Activated B cell treated with CpG ODN at 0.5 μM for 24 hours (primary cell): ENCODE data around the gene NPS. TPM values are rescaled to one million over a fixed set of nuclear protein-coding genes. Genes with fewer than 3 reads are reported as not detected.

Experiments
- ATAC-seq: fragments of 200-7000 bp; cut with Tn5 transposase; one replicate; pipeline ENCODE4 v1.10.0; 2021; ENCODE audit warnings: low read depth, mild to moderate bottlenecking, moderate library complexity
- CTCF ChIA-PET: fragments of 350-600 bp; sonication (Branson Sonifier 250); formaldehyde crosslinking; loops from one replicate; lab custom pipeline; 2021; ENCODE audit warnings: antibody characterized with exemption; lab: Charles Lee
- POLR2A ChIA-PET: fragments of 350-600 bp; sonication (Branson Sonifier 250); formaldehyde crosslinking; loops from one replicate; lab custom pipeline; 2021; ENCODE audit warnings: antibody characterized with exemption; lab: Charles Lee
- DNase-seq: peaks from one replicate; pipeline ENCODE4 v3.0.0; 2022
- H3K27ac Mint-ChIP-seq: one replicate; pipeline ENCODE4 v1.8.0; 2020; ENCODE audit warnings: mixed read lengths
- H3K27me3 Mint-ChIP-seq: one replicate; pipeline ENCODE4 v1.8.0; 2021; ENCODE audit warnings: mixed read lengths
- H3K36me3 Mint-ChIP-seq: one replicate; pipeline ENCODE4 v1.8.0; 2021; ENCODE audit warnings: low read depth, mixed read lengths
- H3K4me1 Mint-ChIP-seq: one replicate; pipeline ENCODE4 v1.8.0; 2021; ENCODE audit warnings: mixed read lengths
- H3K4me3 Mint-ChIP-seq: one replicate; pipeline ENCODE4 v1.8.0; 2020; ENCODE audit warnings: mild to moderate bottlenecking, mixed read lengths
- H3K9me3 Mint-ChIP-seq: one replicate; pipeline ENCODE4 v1.8.0; 2020; ENCODE audit warnings: mixed read lengths
- intact Hi-C: fragments of 100-400 bp; cut with micrococcal nuclease; formaldehyde crosslinking; loops from one replicate; pipeline ENCODE4 v1.15.1; 2024
- total RNA-seq: library from RNA; stranded (reverse); gene quantifications from 2 replicates; pipeline ENCODE4 v1.2.3, GENCODE V29; 2022
- TF ChIP-seq, protein P1 (sequence below): fragments of 200-600 bp; IDR thresholded peaks from one replicate; pipeline ENCODE4 v1.8.0; 2022; ENCODE audit warnings: antibody characterized with exemption, mild to moderate bottlenecking

The NPS gene
- total RNA-seq, 1 donor from 2014 or later = not detected

DNA sequence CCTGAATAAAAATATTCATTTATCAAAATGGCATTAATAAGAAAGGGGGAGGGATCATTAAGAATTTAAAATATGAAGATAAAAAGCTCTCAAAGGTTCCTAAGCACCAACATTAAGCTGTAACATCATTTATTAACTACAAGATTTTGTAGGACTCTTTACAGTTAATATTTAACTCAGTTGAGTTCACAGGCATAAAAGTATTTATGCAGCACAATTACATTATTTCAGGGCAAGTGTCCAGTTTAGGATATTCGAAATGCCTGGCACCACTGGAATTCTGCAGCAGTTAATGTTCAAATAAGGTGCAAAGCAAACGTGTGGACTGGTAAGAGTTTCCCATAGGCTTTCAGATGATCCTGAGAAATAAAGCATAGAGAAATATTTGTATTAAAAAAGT is 30.5 kb downstream of the NPS start:
- DNase-seq = no peak
- ChIA-PET CTCF (no interaction called here), POLR2A (no interaction called here)
- Mint-ChIP-seq H3K27ac (no peak overlapping the region), H3K9me3 (no peaks in the 10 kb centered on the region), H3K36me3 (no peaks in the 10 kb centered on the region), H3K4me1 (no peaks in the 10 kb centered on the region), H3K4me3 (no peak overlapping the region), H3K27me3 (no peaks in the 10 kb centered on the region)
- intact Hi-C loops = no loop called here
- no peak for ATAC-seq
- TF ChIP-seq, protein P1, sequence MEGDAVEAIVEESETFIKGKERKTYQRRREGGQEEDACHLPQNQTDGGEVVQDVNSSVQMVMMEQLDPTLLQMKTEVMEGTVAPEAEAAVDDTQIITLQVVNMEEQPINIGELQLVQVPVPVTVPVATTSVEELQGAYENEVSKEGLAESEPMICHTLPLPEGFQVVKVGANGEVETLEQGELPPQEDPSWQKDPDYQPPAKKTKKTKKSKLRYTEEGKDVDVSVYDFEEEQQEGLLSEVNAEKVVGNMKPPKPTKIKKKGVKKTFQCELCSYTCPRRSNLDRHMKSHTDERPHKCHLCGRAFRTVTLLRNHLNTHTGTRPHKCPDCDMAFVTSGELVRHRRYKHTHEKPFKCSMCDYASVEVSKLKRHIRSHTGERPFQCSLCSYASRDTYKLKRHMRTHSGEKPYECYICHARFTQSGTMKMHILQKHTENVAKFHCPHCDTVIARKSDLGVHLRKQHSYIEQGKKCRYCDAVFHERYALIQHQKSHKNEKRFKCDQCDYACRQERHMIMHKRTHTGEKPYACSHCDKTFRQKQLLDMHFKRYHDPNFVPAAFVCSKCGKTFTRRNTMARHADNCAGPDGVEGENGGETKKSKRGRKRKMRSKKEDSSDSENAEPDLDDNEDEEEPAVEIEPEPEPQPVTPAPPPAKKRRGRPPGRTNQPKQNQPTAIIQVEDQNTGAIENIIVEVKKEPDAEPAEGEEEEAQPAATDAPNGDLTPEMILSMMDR = no peak

DNA sequence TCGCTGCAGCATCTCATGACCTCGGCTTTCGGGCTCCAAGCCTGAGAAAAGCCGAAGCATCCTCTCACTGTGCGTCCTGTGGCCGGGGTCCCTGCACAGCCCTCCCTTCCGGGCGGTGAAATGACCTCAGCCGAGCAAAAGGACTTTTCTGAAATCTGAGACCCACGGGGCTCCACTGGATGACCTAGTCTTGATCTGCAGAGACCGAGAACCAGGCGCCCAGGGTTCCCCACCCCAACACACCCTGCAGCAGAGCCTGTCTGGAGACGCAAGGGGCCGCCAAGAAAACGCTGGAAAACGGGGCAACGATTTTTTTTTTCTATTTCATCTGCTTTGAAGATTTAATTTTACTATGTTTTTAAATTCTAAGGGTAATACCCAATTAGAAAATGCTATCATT is 31.7 kb downstream of the NPS start:
- H3K9me3 Mint-ChIP-seq = no peaks in the 10 kb centered on the region
- intact Hi-C loops = no loop called here
- H3K36me3 Mint-ChIP-seq = no peaks in the 10 kb centered on the region
- DNase-seq (no peak), ATAC-seq (no peak)
- POLR2A ChIA-PET = no interaction called here
- H3K4me1 Mint-ChIP-seq = no peaks in the 10 kb centered on the region
- no peak overlapping the region for H3K27ac Mint-ChIP-seq
- CTCF ChIA-PET = no interaction called here
- TF ChIP-seq, protein P1 = no peak
- no peaks in the 10 kb centered on the region for H3K27me3 Mint-ChIP-seq
- no peak overlapping the region for H3K4me3 Mint-ChIP-seq

DNA sequence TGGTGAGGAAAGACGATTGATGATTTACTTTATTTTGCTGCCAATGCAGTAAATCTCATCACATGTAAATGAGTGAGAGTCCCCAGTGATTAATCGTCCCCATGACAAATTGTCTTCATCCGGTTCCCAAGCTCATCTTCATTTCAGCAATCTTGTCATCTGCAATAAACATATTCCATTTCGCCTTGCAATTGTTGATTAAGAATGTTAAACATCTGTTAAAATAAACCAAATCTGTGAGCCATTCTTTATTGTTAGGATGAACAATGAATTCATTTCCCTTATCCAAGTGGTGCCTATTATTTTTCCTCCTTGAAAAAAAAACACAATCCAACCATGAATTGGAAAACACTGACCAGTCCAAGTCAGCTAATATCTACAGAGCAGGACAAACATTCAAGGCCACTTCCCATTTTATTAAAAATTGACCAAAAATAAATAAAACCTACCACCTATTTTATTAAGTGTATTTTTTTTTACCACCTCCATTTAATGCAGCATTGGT is 36.5 kb downstream of the NPS start:
- H3K9me3 Mint-ChIP-seq = no peaks in the 10 kb centered on the region
- TF ChIP-seq, protein P1 = no peak
- no peak overlapping the region for H3K27ac Mint-ChIP-seq
- ATAC-seq (no peak), DNase-seq (no peak)
- H3K27me3 Mint-ChIP-seq = no peaks in the 10 kb centered on the region
- POLR2A ChIA-PET = no interaction called here
- CTCF ChIA-PET = no interaction called here
- H3K4me3 Mint-ChIP-seq = no peak overlapping the region
- H3K4me1 Mint-ChIP-seq = no peaks in the 10 kb centered on the region
- intact Hi-C loops = no loop called here
- no peaks in the 10 kb centered on the region for H3K36me3 Mint-ChIP-seq

DNA sequence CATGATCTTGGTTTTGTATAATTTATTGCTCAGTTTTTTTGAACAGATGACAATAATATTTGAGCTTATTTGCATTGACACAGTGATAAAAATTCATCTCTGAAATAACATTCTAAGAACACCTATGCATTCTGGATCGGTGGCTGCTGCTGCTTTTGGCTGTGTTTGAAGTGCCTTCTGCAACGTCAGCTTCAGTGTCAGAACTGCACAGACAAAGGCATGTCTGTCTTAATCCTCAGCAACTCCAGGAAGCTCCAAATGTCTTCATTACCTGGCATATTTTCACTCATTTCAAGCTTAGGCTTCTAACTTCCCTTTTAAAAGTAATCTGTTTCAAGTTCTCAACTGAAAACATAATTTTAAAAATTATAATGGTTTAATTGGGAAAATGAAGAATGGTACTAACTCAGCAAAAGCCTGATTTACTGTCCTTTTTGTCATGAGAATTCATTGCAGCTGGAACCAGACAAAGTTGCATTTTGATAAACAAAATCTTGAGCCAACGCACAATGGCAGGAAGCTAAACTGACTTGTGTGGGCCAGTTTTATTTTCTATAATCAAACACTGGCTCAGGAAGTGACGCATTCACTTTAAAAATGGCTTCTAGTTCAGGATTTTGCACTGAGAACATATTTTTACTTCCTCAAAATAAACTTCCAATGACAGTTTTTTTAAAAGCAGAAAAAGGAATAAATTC is 38.7 kb downstream of the NPS start:
- intact Hi-C loops = no loop called here
- H3K36me3 Mint-ChIP-seq = no peaks in the 10 kb centered on the region
- H3K27ac Mint-ChIP-seq = no peak overlapping the region
- no peaks in the 10 kb centered on the region for H3K4me1 Mint-ChIP-seq
- H3K4me3 Mint-ChIP-seq = no peak overlapping the region
- DNase-seq = no peak
- ChIA-PET POLR2A (no interaction called here), CTCF (no interaction called here)
- H3K9me3 Mint-ChIP-seq = no peaks in the 10 kb centered on the region
- H3K27me3 Mint-ChIP-seq = no peaks in the 10 kb centered on the region
- TF ChIP-seq, protein P1 = no peak
- ATAC-seq = no peak

DNA sequence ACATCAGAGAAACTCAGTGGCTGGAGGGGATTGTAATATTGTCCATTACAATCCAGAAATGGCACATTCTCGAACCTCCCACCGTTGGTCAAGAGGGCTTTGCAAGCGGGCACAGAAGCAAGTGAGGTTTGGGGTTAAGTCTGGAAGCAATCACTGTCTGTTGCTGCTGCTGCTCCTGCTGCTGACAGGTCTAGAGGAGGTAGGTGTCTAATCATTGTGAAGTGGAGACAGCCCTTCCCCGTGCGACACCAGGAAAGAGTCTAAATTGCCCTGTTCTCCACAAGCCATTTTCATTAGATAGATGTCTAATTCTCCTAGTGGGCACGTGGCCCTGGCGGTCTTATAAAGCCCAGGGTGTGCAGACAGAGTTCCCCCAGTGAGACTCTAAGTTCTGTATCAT is 43.5 kb downstream of the NPS start:
- ChIA-PET POLR2A (no interaction called here), CTCF (no interaction called here)
- ATAC-seq = no peak
- Mint-ChIP-seq H3K36me3 (no peaks in the 10 kb centered on the region), H3K9me3 (no peaks in the 10 kb centered on the region), H3K4me1 (no peaks in the 10 kb centered on the region), H3K4me3 (no peak overlapping the region), H3K27me3 (no peaks in the 10 kb centered on the region), H3K27ac (no peak overlapping the region)
- intact Hi-C loops = no loop called here
- no peak for DNase-seq
- TF ChIP-seq, protein P1 = no peak
